ENCODE measurements around the gene SFRP2. TPM values are rescaled to one million over a fixed set of nuclear protein-coding genes. Genes with fewer than 3 reads are reported as not detected.
A peak's percentile ranks its signal among the peaks of the same experiment; 100 is the strongest.

Gene SFRP2
- total RNA-seq, 4 donors from 2014 or later, result 9.4 to 34.7 (median 22.8) TPM

- TF ChIP-seq CTCF (IDR thresholded peaks at IDR 0.05), result no peak
- ATAC-seq (ENCODE audit: low FRiP score), result no peak
These were observed 25.5 kb downstream of the SFRP2 start for GRCh38 chr4:153763404-153763803.

GRCh38 chr4:153759407-153760316, 29.2 kb downstream of the SFRP2 start, which contains the start of gene RNF175:
Gene RNF175 (minus strand): TSS chr4:153760024. CDS start chr4:153759862, 162 bp downstream.
- DNase-seq (ENCODE audit: low spot score), result no peak
- ATAC-seq (ENCODE audit: low FRiP score), result peak; percentile 55
- no peak for TF ChIP-seq CTCF (IDR thresholded peaks at IDR 0.05)

More at GRCh38 chr4:153763404-153763803, 25.5 kb downstream of the SFRP2 start:
- DNase-seq (ENCODE audit: low spot score), result no peak

- no peak for DNase-seq (ENCODE audit: low spot score)
- no peak for TF ChIP-seq CTCF (IDR thresholded peaks at IDR 0.05)
- ATAC-seq (ENCODE audit: low FRiP score), result no peak
These were observed 30.0 kb downstream of the SFRP2 start for GRCh38 chr4:153758688-153759406.

GRCh38 chr4:153758136-153758535, 30.7 kb downstream of the SFRP2 start:
- no peak for ATAC-seq (ENCODE audit: low FRiP score)
- no peak for DNase-seq (ENCODE audit: low spot score)
- TF ChIP-seq CTCF (IDR thresholded peaks at IDR 0.05), result no peak

- no peak for DNase-seq (ENCODE audit: low spot score)
- no peak for ATAC-seq (ENCODE audit: low FRiP score)
- TF ChIP-seq CTCF (IDR thresholded peaks at IDR 0.05), result no peak
These were observed 31.5 kb downstream of the SFRP2 start for GRCh38 chr4:153757407-153757806.

- DNase-seq (ENCODE audit: low spot score), result no peak
- no peak for TF ChIP-seq CTCF (IDR thresholded peaks at IDR 0.05)
- no peak for ATAC-seq (ENCODE audit: low FRiP score)
These were observed 33.7 kb downstream of the SFRP2 start for GRCh38 chr4:153755186-153755585.
